ENCODE measurements around the gene GASK1A. TPM values are rescaled to one million over a fixed set of nuclear protein-coding genes. Genes with fewer than 3 reads are reported as not detected.

The GASK1A gene
- total RNA-seq, 1 experiment from 2014 or later, result not detected

DNA sequence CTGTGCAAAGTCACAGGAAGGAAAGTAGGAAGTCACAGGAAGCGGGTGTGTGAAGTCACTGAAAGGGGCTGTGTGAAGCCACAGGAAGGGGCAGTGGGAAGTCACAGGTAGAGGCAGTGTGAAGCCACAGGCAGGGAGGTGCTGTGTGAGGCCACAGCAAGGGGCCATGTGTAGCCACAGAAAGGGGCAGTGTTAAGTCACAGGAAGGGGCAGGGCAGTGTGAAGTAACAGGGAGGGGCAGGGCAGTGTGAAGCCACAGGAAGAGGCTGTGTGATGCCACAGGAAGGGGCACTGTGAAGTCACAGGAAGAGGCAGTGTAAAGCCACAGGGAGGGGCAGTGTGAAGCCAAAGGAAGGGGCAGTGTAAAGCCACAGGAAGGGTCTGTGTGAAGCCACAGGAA lies 36.5 kb downstream of the GASK1A start:
- BruUV-seq (replicated peaks), result no TSS peak
- intact Hi-C loops (cut with micrococcal nuclease; ENCODE audit: unreplicated experiment), result no loop called here
- Histone ChIP-seq H3K4me3 (ENCODE audit: low read depth in 2 of 2, low read length in 2 of 2) (no peak overlapping the region), H3K36me3 (ENCODE audit: control insufficient read depth, insufficient read depth, low read length) (no peaks in the 10 kb centered on the region), H3K4me1 (ENCODE audit: control insufficient read depth, insufficient read depth, low read length) (no peaks in the 10 kb centered on the region), H3K27me3 (ENCODE audit: control insufficient read depth, insufficient read depth, low read length) (no peaks in the 10 kb centered on the region), H3K9me3 (ENCODE audit: control insufficient read depth, insufficient read depth, low read depth, low read length) (no peaks in the 10 kb centered on the region), H3K27ac (ENCODE audit: low read length) (no peak overlapping the region)
- DNase-seq (ENCODE audit: low read depth, low spot score) (no peak), ATAC-seq (no peak)
- TF ChIP-seq SIN3A (IDR thresholded peaks at IDR 0.05; ENCODE audit: borderline replicate concordance, insufficient read depth, low read depth, low read length) (no peak), TCF7L2 (IDR thresholded peaks at IDR 0.05; ENCODE audit: low read depth, low read length) (no peak), POLR2AphosphoS5 (IDR thresholded peaks at IDR 0.05; ENCODE audit: low read depth, low read length) (no peak)
- TF ChIP-seq, protein P1, sequence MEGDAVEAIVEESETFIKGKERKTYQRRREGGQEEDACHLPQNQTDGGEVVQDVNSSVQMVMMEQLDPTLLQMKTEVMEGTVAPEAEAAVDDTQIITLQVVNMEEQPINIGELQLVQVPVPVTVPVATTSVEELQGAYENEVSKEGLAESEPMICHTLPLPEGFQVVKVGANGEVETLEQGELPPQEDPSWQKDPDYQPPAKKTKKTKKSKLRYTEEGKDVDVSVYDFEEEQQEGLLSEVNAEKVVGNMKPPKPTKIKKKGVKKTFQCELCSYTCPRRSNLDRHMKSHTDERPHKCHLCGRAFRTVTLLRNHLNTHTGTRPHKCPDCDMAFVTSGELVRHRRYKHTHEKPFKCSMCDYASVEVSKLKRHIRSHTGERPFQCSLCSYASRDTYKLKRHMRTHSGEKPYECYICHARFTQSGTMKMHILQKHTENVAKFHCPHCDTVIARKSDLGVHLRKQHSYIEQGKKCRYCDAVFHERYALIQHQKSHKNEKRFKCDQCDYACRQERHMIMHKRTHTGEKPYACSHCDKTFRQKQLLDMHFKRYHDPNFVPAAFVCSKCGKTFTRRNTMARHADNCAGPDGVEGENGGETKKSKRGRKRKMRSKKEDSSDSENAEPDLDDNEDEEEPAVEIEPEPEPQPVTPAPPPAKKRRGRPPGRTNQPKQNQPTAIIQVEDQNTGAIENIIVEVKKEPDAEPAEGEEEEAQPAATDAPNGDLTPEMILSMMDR (IDR thresholded peaks at IDR 0.05), result no peak
- TF ChIP-seq, protein P2, sequence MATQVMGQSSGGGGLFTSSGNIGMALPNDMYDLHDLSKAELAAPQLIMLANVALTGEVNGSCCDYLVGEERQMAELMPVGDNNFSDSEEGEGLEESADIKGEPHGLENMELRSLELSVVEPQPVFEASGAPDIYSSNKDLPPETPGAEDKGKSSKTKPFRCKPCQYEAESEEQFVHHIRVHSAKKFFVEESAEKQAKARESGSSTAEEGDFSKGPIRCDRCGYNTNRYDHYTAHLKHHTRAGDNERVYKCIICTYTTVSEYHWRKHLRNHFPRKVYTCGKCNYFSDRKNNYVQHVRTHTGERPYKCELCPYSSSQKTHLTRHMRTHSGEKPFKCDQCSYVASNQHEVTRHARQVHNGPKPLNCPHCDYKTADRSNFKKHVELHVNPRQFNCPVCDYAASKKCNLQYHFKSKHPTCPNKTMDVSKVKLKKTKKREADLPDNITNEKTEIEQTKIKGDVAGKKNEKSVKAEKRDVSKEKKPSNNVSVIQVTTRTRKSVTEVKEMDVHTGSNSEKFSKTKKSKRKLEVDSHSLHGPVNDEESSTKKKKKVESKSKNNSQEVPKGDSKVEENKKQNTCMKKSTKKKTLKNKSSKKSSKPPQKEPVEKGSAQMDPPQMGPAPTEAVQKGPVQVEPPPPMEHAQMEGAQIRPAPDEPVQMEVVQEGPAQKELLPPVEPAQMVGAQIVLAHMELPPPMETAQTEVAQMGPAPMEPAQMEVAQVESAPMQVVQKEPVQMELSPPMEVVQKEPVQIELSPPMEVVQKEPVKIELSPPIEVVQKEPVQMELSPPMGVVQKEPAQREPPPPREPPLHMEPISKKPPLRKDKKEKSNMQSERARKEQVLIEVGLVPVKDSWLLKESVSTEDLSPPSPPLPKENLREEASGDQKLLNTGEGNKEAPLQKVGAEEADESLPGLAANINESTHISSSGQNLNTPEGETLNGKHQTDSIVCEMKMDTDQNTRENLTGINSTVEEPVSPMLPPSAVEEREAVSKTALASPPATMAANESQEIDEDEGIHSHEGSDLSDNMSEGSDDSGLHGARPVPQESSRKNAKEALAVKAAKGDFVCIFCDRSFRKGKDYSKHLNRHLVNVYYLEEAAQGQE (IDR thresholded peaks at IDR 0.05; ENCODE audit: insufficient read depth in 1 of 2, low read depth in 2 of 2, low read length in 1 of 2), result no peak
- in situ Hi-C loops (cut with HindIII; ENCODE audit: low pct_unique_long_range_greater_than_20kb, low sequenced_read_pairs), result no loop called here
- ChIA-PET CTCF (no interaction called here), POLR2A (no interaction called here)

DNA sequence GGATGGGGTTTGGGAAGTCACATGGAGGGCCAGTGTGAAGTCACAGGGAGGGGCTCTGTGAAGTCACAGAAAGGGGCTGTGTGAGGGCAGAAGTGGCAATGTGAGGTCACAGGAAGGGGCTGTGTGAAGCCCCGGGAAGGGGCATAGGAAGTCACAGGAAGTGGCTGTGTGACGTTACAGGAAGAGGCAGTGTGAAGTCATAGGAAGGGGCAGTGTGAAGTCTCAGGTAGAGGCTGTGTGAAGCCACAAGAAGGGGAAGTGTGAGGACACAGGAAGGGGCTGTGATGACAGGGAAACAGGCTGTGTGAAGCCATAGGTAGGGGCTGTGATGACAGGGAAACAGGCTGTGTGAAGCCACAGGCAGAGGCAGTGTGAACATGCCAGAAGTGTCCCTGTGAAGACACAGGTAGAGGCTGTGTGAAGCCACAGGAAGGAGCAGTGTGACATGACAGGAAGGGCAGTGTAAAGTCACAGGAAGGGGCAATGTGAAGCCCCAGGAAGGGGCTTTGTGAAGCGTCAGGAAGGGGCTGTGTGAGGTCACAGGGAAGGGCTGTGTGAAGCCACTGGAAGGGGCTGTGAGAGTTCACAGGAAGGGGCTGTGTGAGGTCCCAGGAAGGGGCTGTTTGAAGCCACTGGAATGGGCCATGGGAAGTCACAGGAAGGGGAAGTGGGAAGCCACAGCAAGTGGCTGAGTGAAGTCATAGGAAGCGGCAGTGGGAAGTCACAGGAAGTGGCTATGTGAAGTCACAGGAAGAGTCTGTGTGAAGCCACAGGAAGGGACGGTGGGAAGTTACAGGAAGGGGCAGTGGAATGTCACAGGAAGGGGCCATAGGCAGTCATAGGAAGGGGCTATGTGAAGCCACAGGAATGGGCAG lies 37.1 kb downstream of the GASK1A start:
- H3K4me1 ChIP-seq (ENCODE audit: control insufficient read depth, insufficient read depth, low read length), result no peaks in the 10 kb centered on the region
- intact Hi-C loops (cut with micrococcal nuclease; ENCODE audit: unreplicated experiment), result no loop called here
- ChIA-PET POLR2A (no interaction called here), CTCF (no interaction called here)
- TF ChIP-seq, protein P1 (IDR thresholded peaks at IDR 0.05), result no peak
- TF ChIP-seq TCF7L2 (IDR thresholded peaks at IDR 0.05; ENCODE audit: low read depth, low read length) (no peak), POLR2AphosphoS5 (IDR thresholded peaks at IDR 0.05; ENCODE audit: low read depth, low read length) (no peak), SIN3A (IDR thresholded peaks at IDR 0.05; ENCODE audit: borderline replicate concordance, insufficient read depth, low read depth, low read length) (no peak)
- TF ChIP-seq, protein P2 (IDR thresholded peaks at IDR 0.05; ENCODE audit: insufficient read depth in 1 of 2, low read depth in 2 of 2, low read length in 1 of 2), result no peak
- H3K9me3 ChIP-seq (ENCODE audit: control insufficient read depth, insufficient read depth, low read depth, low read length), result no peaks in the 10 kb centered on the region
- H3K27me3 ChIP-seq (ENCODE audit: control insufficient read depth, insufficient read depth, low read length), result no peaks in the 10 kb centered on the region
- no peak overlapping the region for H3K27ac ChIP-seq (ENCODE audit: low read length)
- no peak for ATAC-seq
- no peaks in the 10 kb centered on the region for H3K36me3 ChIP-seq (ENCODE audit: control insufficient read depth, insufficient read depth, low read length)
- no peak overlapping the region for H3K4me3 ChIP-seq (ENCODE audit: low read depth in 2 of 2, low read length in 2 of 2)
- no peak for DNase-seq (ENCODE audit: low read depth, low spot score)
- in situ Hi-C loops (cut with HindIII; ENCODE audit: low pct_unique_long_range_greater_than_20kb, low sequenced_read_pairs), result no loop called here
- no TSS peak for BruUV-seq (replicated peaks)
